Upper lobe of left lung (tissue), 4 donors: Measurements from ENCODE around the gene PTPRN2.

Experiments
- CTCF ChIP-seq, 6 experiments: fragments of 450-650 bp in 4 of 6; fragments of 200-600 bp in 2 of 6; sonication (generic) in 2 of 6; IDR thresholded peaks; one replicate each; pipeline ENCODE4 v1.5.1; 2016 to 2019; ENCODE audit warnings: antibody characterized with exemption in 6 of 6
- POLR2A ChIP-seq, 4 donors: fragments of 450-650 bp; IDR thresholded peaks; one replicate each; pipeline ENCODE4 v1.5.1; 2016 to 2017; ENCODE audit warnings: antibody characterized with exemption in 4 of 4, mild to moderate bottlenecking in 2 of 4
- POLR2AphosphoS5 ChIP-seq, 2 donors: sonication (generic); formaldehyde crosslinking; IDR thresholded peaks; one replicate each; pipeline ENCODE4 v1.5.1; 2017; ENCODE audit warnings: antibody characterized with exemption in 2 of 2

GRCh38 chr7:158016180-158017097 lies 571.2 kb downstream of the PTPRN2 start:
- TF ChIP-seq CTCF (IDR thresholded peaks at IDR 0.05) (no peak), POLR2AphosphoS5 (IDR thresholded peaks at IDR 0.05) (no peak), POLR2A (IDR thresholded peaks at IDR 0.05) (no peak)
